ENCODE measurements around the gene ZNF574.
"Not testable (repeated sequence)": the region's sequence is repeated elsewhere in the genome, so short reads cannot be mapped to it uniquely, and the experiment has no call there.

ZNF574 gene, protein sequence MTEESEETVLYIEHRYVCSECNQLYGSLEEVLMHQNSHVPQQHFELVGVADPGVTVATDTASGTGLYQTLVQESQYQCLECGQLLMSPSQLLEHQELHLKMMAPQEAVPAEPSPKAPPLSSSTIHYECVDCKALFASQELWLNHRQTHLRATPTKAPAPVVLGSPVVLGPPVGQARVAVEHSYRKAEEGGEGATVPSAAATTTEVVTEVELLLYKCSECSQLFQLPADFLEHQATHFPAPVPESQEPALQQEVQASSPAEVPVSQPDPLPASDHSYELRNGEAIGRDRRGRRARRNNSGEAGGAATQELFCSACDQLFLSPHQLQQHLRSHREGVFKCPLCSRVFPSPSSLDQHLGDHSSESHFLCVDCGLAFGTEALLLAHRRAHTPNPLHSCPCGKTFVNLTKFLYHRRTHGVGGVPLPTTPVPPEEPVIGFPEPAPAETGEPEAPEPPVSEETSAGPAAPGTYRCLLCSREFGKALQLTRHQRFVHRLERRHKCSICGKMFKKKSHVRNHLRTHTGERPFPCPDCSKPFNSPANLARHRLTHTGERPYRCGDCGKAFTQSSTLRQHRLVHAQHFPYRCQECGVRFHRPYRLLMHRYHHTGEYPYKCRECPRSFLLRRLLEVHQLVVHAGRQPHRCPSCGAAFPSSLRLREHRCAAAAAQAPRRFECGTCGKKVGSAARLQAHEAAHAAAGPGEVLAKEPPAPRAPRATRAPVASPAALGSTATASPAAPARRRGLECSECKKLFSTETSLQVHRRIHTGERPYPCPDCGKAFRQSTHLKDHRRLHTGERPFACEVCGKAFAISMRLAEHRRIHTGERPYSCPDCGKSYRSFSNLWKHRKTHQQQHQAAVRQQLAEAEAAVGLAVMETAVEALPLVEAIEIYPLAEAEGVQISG
- 42.0 to 47.5 reads per million in 2 donors for total RNA-seq

DNA sequence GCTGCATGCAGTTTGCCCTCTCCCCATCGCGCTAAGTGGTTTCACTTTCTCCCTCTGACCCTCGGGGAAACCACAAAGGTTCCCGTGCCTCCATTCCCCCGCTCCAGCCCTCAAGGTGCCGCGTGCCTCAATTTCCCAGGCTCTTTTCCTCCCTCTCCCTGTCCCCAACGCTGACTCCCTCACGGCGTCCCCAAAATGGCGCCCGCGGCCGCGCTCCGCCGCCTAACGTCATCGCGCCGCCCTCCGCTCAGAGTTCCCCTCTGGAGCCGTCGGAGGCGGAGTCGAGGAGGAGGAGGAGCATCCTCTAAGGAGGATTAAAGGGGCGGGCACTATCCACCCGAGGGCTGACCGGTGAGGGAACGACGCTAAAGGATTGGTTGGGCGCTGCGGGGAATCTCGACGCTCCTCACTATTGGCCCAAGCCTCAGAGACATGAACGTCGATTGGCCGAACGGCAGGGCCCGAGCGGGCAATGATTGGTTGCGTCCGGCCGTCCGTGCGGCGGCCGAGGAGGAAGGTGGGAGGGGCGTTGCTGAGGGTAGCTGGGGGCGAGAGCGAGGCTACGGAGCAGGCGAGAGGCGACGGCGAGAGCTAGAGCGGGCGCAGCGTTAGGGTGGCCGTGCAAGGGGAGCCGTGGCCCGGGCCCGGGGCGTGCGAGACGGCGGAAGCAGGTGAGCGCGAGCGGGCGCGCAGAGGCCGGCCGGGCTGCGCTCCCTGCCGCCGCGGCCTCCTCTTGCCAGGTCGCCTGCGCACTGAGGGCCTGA is at the start of gene ZNF574:
Gene ZNF574, plus strand, starts transcription at position 551 of the 764 bp plus-strand sequence. CDS start 2,441 bp downstream, outside the sequence.
- DNase-seq = peak; percentile 94

DNA sequence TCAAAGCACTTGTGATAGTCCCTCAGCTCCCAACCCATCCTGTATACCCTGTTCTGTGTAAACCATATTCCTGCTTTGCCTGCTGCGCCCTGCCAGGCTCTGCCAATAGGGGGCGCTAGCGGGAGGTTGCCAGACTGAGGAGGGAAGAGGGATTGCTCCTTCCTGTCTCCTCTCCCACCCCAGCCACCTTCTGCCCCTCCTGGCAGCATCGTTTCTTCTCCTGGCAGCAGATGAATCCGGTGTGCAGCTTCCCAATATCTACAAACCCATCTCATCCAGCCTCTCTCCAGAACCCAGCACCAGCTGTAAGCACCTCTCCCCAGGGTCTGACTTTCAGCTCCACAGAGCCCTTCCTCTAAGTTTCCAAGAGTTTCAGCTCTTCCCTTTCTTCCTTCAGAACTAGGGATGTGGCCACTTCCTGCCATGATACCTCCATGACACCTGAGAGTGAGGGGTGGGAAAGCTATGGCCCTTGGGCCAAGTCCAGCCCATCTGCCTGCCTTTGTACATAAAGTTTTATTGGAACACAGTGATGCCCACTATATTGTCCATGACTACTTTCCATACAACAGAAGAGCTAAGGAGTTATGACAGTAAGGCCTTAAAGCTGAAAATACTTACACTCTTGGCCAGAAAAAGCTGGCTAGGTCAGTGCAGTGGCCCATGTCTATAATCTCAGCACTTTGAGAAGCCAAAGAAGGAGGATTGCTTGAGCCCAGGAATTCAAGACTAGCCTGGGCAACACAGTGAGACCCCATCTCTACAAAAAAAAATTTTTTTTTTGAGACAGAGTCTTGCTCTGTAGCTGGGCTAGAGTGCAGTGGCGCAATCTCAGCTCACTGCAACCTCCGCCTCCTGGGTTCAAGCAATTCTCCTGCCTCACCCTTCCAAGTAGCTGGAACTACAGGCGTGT is 47.4 kb upstream of the ZNF574 start:
- peak; percentile 22 for DNase-seq

- DNase-seq = no peak
These were observed 45.1 kb upstream of the ZNF574 start for GRCh38 chr19:42030645-42031440.

DNA sequence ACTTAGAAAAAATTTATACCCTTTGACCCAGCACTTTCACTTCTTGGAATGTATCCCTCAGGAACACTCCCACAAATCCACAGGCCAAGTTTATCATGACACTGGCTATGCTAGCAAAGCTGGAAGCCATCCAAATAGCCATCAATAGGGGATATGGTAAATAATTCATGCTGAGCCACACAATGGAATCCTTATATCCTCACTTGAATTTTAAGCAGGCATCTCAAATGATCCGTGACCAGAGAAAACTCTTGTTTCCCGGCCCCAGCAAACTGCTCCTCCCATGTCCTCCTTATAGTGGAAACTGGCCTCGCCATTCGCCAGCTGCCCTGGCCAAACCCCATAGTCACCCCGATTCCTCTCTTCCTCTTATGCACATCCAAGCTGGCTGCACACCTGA is 43.5 kb upstream of the ZNF574 start:
- no peak for DNase-seq

DNA sequence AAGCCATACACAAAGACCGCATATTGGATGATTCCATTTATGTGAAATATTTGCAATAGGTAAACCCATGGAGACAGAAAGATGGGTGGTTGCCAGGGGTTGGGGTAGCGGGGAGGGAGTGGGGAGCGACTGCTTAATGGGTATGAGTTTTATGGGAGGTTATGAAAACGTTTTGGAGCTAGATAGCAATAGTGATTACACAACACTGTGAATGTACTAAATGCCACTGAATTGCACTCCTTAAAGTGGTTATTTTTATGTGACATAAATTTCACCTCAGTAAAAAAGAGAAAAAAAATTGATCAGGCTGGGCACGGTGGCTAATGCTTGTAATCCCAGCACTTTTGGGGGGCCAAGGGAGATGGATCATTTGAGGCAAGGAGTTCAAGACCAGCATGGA is 42.6 kb upstream of the ZNF574 start:
- no peak for DNase-seq

DNA sequence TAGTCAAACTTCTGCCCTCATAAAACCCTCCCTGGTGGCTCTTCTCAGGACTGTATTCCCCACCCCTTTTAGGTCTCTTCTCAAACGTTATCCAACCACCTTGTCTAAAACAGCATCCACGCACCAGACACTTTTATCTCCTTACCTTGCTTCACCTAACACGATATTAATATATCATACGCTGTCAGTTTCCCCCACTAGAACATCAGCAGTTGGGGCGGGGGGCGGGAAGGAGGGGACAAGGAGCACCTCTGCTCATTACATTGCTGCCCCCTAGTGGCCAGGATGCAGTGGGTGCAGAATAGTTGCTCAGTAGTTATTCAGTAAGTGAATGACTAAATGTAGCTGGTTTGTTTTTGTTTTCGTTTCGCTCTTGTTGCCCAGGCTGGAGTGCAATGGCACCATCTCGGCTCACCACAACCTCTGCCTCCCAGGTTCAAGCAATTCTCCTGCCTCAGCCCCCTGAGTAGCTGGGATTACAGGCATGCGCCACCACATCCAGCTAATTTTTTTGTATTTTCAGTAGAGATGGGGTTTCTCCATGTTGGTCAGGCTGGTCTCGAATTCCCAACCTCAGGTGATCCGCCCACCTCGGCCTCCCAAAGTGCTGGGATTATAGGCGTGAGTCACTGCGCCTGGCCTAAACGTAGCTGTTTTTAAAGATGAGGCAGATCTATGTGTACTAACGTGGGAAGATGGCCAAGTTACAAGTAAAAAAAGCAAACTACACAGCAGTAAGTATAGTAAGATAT is 41.1 kb upstream of the ZNF574 start:
- DNase-seq = peak; percentile 59

- DNase-seq = no peak
These were observed 38.3 kb upstream of the ZNF574 start for GRCh38 chr19:42037649-42038048.

DNA sequence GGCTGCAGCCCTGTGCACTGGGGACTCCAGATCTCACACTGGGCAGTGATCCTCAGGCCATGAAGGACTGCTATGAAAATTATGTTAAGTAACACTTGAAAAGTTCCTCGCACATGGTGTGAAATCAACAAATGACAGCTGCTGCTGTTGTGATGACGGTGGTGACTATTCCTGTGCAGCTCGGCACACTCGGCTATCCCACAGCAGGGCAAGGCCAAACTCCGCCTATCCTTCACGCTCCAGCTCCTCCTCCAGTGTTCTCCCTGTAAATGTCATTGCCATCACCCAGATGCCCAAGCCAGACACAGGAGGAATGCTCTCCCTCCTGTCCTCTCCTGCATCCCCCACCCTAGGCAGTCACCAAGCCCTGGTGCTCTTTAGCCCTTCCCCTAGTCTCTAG is 37.3 kb upstream of the ZNF574 start:
- DNase-seq = no peak

GRCh38 chr19:42040031-42040430 is 35.9 kb upstream of the ZNF574 start:
- DNase-seq = no peak

DNA sequence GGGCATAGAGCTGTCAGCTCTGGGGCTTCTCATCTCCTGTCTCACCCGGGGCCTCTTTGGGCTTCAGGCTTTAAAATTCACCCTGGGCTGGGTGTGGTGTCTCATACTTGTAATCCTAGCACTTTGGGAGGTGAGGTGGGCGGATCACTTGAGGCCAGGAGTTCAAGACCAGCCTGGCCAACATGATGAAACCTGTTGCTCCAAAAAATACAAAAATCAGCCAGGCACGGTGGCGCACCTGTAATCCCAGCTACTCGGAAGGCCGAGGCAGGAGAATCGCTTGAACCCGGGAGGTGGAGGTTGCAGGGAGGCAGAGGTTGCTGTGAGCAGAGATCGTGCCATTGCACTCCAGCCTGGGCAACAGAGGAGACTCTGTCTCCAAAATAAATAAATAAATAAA is 35.5 kb upstream of the ZNF574 start:
- DNase-seq = not testable (repeated sequence)

GRCh38 chr19:42042455-42043170 is 33.4 kb upstream of the ZNF574 start:
- DNase-seq = no peak

GRCh38 chr19:42045575-42045974 is 30.4 kb upstream of the ZNF574 start:
- no peak for DNase-seq

DNA sequence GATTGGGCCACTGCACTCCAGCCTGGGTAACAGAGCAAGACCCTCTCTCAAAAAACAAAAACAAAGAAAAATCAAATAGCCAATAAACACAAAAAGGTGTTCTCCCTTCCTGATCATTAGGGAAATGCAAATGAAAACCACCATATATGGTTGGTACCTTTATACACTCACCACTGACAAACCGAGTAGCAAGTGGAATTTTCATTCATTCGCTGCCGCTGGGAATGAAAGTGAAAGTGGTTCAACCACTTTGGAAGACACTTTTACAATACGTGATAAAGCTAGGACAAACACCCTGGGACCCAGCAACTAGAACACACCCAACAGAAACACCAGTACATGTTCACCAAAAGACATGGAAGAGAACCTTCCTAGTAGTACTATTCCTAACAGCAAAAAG is 27.0 kb upstream of the ZNF574 start:
- DNase-seq = no peak

DNA sequence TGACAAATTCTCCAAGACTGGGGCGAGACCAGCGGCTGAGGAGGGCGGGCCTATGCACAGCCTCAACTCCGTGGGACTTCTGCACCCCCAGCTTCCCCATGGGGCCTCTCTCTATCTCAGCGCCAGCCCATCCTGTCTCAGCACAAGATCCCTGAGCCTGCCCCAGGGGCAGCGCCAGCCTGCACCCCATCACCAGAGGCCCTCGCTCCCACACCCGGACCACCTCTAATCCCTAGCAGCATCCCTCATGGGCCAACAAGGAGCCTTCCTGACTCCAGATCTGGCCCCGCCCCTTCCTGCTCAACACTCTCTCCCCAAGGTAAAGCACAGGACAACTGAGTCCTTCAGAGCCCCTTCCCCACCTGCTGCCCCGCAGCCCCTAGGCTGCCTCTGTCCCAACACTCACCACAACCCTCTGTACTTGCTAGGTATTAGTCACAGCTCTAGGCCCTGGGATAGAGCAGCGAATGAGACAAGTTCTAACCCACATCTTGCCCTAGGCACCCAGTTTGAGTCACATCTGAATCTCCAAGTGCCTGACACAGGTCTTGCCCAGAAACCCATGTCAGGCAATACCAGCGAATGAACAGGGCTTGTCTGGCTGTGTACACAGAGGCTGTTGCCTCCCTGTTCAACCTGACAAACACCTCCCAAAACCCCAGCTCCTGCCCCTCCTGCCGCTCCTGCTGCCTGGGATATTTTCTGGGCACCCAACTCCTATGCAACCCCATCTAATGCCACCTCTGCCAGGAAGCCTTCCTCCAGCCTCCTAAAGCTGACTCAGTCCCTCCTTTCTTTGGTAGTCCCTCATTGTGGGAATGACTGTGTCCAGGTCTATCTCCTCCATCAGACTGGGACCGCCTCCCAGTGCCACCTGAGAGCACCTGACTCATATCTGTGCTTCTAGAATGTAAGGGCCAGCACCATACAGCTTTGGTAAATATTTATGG is 24.5 kb upstream of the ZNF574 start:
- DNase-seq = no peak

DNA sequence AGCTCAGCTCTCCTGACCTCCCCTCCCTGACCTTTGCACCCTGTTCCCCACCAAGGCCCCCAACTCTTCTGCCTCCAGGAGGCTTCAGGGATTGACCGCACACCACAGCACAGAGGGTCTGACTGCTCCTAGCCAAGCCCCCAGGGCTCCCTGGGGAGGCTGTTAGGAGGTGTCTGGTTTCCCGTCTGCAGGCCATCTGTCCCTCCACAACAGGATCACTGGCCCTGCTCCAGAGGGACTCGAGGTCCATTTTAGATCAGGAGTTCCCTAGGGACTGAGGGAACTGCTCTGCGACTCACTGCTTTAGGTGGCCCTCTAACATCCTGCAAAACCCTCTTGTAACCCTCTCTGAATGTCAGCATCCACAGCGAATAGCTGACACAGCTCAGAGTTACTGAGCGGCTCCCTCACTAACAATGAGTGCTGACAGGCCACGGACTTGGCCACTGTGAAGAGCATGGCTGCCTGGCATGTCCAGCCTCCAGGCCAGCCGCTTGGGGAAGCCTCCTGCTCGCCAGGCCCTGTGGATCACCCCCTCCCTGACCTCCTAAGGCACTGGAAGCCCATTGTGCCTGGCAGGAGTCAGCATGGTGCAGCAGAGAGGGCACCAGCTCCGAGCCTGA is 23.6 kb upstream of the ZNF574 start:
- DNase-seq = no peak

DNA sequence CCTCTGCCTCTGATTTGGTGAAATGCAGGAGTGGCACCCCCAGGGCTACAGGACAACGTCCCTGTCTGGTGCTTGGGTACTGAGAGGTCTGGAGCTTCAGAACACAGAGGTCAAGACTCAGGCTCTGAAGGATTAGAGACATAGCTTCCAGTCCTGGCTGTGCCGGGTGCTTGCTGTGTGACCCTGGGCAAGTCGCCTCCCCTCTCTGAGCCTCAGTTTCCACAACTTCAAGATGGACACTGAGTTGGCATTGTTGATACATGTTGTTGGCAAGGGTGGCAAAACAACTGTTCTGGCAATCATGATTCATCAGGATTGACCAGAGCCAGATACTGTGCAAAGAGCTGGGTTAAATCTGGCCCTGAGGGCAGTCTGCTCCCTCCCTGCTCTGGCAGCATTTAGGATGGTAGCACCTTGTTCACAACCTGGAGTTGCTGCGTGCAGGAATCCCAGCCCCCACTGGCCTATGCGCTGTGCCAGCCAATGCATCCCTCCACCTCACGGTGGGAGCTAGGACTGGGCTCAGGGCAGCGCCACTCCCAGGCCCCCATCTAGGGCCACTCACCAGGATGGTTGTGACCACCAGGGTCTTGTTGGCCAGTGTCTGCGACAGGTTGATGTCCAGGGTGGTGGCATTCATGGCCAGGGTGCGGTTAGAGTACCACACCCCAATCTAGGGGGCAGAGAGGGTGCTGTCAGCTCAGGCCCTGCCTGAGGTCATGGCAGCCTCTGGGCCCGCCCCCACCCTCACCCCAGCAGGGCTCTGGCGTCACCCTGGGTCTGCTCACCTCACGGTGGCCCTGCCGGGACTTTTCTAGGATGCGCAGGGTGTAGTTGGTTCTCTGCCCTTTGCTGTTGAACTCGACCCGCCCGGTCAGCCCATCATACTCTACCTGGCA is 22.7 kb upstream of the ZNF574 start:
- DNase-seq = no peak

- DNase-seq = no peak
These were observed 21.8 kb upstream of the ZNF574 start for GRCh38 chr19:42054205-42054604.

Measured in T-helper 9 cell (primary cell).